ENCODE measurements around the gene NYAP2.

Gene NYAP2

GRCh38 chr2:225486236-225486635 lies 86.7 kb downstream of the NYAP2 start:
- no peak for DNase-seq (ENCODE audit: low spot score)

GRCh38 chr2:225487878-225488416 lies 88.4 kb downstream of the NYAP2 start:
- DNase-seq (ENCODE audit: low spot score), result no peak

DNA sequence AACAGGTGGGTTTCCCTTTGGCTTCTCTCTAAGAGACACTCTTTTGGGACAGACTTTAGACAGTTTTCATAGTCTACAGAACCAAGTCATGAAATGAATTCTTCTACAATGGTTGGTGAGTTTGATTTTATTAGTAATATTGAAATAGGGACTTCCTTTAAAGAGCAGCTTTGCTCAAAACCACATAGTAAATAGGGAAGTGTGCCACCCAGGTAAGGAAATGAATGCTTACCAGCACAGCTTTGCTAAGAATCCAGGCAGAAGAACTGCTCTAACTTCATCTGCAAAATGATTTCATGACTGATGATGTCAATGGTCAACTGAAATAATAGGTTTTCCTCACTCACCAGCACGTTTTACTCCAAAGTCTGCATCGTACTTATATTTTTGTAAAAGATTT lies 89.2 kb downstream of the NYAP2 start:
- DNase-seq (ENCODE audit: low spot score), result no peak

- DNase-seq (ENCODE audit: low spot score), result no peak
These were observed 94.0 kb downstream of the NYAP2 start for GRCh38 chr2:225493420-225494099.

DNA sequence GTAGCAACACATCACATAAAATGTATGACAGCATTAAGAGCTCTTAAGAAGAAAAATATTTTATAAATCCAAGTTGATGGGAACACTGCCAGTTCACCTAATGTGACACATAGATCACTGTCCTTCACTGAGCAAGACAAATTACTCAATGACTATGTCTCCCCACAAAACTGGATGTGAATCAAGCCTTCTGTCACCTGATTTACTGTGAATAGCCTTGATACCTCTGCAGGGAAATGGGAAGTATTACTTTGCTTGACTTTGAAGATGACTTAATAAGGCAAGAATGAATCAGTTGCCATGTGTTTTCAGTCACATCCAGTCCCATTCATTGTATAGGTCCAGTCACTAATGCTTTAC lies 94.6 kb downstream of the NYAP2 start:
- DNase-seq (ENCODE audit: low spot score), result no peak

DNA sequence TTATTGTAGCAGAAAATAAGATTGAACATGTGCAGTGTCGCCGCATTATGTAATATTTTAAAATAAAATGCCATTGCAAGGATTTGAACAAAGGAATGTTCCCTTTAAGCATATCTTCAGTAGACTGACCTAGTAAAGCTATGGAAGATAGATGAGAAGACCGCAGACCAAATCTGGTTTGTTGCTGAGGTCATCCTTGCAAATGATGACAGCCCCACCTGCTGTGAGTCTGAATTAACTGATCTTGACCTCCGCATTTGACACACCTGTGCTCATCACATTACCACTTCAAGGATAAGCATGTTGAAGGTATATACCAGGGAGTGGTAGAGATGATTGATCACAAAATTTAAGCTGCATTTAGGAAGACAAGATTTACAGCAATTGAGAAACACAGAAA lies 96.2 kb downstream of the NYAP2 start:
- DNase-seq (ENCODE audit: low spot score), result no peak

DNA sequence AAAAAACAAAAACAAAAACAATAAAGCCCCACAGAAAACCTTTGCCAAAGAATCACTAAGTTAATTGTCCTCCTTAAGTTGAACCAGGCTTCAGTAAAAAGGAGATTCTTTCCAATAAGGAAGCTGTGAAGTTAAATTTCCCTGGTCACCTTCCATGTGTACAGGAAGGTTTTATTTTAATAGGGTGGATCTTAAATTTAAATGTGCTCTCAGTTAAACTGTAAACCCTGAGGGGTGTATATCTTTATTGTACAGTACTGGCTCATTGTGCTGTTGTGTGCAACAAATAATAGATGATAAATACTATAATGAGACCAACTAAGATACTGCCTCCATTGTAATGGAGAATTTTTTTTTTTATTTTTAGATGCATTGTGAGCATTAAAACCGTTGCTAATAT lies 97.1 kb downstream of the NYAP2 start:
- DNase-seq (ENCODE audit: low spot score), result no peak

DNA sequence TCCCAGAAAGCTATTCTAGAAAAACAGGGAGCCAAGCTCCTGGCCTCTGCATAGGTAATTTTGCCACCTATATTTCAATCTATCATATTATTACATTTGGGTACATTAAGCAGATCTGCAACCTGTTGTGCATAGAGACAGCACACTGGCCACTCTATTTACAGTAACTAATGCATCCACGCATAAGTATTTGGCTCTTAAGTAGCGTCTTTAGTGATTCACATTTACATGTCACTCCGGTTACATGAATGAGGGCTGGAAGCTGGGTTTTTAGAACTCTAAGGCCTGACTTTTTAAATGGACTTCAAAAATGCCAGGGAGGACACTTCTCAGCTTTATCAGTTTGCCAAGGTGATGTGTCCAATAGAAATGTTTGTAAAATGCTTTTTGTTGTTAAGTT lies 97.7 kb downstream of the NYAP2 start:
- DNase-seq (ENCODE audit: low spot score), result no peak

DNA sequence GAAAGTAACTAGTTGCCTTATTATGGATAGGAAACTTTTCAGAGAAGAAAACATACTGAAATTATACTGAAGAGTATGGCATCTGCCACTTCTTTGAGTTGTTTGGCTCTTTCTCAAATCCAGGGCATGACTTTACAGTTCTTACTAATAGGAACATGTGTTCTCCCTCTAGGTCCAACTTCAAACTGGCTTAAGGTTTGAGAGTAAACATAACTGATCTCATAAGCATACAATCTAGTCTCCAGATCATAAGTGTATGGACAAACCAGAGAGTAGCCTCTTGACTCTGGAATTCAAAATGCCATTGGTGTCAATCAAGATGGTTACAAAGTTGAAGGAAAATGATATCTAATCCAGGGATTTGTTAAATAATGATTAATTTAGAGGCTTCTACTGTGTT lies 101.5 kb downstream of the NYAP2 start:
- no peak for DNase-seq (ENCODE audit: low spot score)

- DNase-seq (ENCODE audit: low spot score), result no peak
These were observed 103.5 kb downstream of the NYAP2 start for GRCh38 chr2:225502971-225503370.

DNA sequence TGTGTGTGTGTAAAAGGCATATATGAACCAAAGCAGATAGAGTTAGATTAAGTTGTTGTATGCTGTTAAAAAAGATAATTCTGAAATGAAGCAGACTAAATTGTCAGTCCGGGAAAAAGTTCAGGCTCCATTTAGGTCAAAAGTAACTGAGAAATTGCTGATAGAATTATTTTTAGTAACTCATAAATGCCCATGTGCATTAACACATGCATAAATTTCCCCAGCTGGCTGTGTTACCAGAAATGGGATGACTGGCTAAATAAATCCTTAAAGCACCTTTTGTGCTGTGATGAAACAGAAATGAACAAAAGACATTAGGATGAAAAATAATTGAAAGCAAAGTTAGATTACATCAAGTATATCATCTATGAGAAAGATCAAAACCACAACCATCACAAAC lies 111.3 kb downstream of the NYAP2 start:
- DNase-seq (ENCODE audit: low spot score), result no peak

DNA sequence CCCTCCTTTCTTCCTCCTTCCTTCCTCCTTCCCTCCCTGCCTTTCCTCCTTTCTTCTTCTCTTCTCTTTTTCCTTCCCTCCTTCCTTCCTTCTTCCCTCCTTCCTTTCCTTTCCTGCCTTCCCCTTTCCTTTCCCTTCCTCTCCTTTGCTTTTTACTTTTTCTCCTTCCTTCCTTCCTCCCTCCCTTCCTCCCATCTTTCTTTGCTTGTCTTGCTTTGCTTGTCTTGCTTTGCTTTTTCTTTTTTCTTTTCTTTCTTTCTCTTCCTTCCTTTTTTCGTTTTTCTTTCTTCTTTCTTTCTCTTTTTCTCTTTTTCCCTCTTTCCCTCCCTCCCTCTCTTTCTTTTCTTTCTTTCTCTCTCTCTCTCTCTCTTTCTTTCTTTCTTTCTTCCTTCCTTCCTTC lies 113.0 kb downstream of the NYAP2 start:
- DNase-seq (ENCODE audit: low spot score), result no peak

GRCh38 chr2:225512876-225513540 lies 113.5 kb downstream of the NYAP2 start:
- DNase-seq (ENCODE audit: low spot score), result no peak

- no peak for DNase-seq (ENCODE audit: low spot score)
These were observed 115.5 kb downstream of the NYAP2 start for GRCh38 chr2:225515033-225515432.

GRCh38 chr2:225526760-225527390 lies 127.4 kb downstream of the NYAP2 start:
- no peak for DNase-seq (ENCODE audit: low spot score)

DNA sequence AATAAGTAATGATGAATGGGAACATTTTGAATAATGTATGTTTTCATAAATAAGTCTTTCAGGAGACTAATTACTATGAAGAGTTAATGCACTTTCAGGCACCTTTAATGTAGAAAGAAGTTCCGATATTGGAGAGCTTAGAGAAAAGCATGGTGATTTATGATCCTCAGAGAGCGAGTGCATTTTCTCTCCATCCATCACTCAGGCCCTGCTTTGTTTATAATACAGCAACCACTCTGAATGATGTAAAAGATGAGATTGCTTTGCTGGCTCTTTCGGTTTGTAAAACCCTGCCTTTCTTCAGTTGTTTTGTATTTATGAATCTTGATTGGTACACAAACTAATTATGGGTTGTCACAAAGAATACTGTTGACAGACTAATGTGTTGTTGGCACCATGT lies 132.0 kb downstream of the NYAP2 start:
- no peak for DNase-seq (ENCODE audit: low spot score)

- no peak for DNase-seq (ENCODE audit: low spot score)
These were observed 132.6 kb downstream of the NYAP2 start for GRCh38 chr2:225532096-225532495.

DNA sequence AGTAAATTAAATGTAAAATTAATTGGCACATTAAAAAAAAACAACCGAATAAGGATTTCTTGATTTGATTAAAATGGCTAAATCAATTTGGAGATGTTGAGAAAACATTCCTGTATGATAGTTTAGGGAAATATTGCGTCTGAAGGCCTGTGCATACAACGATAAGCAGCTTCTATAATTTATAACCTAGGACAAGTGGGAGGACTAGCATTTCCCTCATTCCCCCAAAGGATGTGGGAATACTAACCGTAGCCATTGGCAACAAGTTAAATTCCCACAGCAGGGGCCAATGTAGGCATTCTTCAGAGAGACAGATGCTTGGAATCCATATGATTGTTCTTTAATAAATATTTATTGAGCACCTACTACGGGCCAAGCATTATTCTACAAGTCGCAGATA lies 134.5 kb downstream of the NYAP2 start:
- DNase-seq (ENCODE audit: low spot score), result no peak

- DNase-seq (ENCODE audit: low spot score), result no peak
These were observed 135.2 kb downstream of the NYAP2 start for GRCh38 chr2:225534697-225535096.

DNA sequence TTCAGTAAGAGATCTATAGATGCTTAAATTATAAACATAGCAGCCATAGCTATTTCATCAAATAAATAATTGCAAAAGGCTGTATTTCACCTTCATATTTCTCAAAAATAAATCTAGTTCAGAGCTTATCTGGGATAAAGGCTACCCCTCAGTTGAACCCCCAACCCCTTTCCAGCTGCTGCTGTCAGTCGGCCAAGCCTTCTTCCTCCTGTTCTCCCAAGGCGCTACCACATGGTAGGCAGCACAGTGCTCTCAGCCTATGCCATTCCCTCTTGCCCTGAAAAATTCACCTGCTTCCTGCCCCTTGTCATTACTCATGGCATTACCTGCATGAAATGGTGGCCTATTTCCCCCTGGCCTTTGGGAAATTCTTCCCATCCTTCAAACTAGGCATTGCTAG lies 136.5 kb downstream of the NYAP2 start:
- no peak for DNase-seq (ENCODE audit: low spot score)

- DNase-seq (ENCODE audit: low spot score), result no peak
These were observed 144.1 kb downstream of the NYAP2 start for GRCh38 chr2:225543626-225544025.

DNA sequence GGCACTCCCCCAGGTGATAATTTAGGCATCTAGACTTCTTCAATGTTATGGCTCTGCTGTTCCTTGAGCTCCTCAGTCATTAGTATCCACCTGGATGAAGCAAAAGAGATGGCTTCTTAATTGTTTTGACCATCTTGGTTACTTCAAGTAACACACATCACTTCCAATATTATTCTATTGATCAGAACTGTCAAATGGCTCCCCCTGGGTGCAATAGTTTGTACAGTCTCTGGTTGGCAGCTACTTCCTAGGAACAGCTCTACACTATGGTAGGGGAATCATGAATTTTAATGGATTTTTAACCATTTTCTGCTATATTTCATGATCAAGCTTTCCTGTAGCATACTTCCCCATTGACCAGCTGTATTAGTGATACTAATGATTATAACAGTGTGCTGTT lies 157.0 kb downstream of the NYAP2 start:
- DNase-seq (ENCODE audit: low spot score), result no peak

DNA sequence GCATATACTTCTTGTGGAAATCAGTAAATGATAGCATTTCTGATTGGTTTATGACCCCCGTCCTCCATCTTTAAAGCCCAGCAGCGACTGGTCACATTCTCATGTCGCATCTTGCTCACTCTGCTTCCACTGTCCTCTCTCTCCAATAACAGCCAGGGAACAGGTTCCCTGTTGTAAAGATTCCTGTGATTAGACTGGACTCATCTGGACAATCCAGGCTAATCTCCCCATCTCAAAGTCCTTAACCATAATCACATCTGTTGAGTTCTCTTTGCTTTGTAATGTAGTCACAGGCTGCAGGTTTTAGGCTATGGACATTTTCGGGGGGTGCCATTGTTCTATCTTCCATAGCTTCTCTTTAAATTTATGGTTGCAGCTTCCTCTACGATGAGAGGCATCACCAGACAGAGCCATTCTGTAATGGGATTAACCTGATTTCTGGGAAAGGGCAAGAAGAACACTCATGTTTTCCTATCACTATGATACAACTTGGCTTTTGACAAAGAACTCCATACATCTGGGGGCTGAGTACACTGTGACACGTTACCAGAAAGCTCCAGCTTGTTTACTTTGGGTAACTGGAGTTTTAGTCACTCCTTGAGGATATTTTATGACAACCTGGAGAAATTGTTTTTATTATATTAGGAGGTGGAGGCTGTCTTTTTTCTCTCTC lies 159.0 kb downstream of the NYAP2 start:
- DNase-seq (ENCODE audit: low spot score), result no peak
